Activated CD4-positive, CD25-positive, alpha-beta regulatory T cell treated with anti-CD3 and anti-CD28 coated beads, Interleukin-2, amount 50 U/mL, for 16 hours (primary cell): Measurements from ENCODE around the gene THBS3.
"Not testable (repeated sequence)": the region's sequence is repeated elsewhere in the genome, so short reads cannot be mapped to it uniquely, and the experiment has no call there.

Source experiments
- DNase-seq: peaks from one replicate; pipeline ENCODE4 v3.0.0-alpha.2; 2020; ENCODE audit warnings: low read depth, low spot score

Gene THBS3

DNA sequence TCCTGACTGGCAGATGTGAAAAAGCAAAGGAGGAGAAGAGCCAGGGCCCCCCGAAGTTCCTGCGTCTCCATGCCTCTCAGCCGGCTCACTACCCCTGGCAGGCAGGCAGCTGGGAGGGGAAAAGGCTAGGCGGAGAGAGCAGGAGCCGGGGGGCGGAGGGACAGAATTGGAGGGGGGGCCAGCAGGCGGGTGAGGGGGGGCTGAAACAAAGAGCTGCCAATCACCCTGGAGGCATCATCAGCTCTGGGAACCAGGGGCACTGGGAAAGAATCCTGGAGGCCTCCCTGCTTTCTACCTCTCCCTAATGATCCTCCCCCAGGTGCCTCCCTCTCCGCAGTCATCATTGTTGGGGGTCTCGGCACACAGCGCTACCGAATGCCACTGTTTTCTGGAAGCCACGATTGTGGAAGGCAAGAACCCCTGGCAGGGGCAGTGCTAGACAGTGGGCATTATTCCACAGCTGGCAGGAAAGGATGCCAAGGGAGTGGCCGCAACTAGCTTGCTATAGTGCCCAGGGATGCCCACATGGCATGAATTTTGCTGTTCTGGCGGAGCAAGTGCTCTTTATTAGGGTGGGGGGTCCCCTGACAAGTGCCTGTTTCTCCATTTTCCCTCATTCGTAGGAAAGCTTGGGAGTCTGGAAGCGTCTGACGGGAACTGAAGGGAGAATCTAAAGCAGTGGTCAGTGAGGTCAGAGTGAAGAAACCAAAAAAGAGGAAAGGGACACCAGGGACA is at the start of gene THBS3:
Gene THBS3 (minus strand): TSS at position 92 of the 735 bp plus-strand sequence. CDS start 21 bp downstream, at position 71.
- DNase-seq = no peak

DNA sequence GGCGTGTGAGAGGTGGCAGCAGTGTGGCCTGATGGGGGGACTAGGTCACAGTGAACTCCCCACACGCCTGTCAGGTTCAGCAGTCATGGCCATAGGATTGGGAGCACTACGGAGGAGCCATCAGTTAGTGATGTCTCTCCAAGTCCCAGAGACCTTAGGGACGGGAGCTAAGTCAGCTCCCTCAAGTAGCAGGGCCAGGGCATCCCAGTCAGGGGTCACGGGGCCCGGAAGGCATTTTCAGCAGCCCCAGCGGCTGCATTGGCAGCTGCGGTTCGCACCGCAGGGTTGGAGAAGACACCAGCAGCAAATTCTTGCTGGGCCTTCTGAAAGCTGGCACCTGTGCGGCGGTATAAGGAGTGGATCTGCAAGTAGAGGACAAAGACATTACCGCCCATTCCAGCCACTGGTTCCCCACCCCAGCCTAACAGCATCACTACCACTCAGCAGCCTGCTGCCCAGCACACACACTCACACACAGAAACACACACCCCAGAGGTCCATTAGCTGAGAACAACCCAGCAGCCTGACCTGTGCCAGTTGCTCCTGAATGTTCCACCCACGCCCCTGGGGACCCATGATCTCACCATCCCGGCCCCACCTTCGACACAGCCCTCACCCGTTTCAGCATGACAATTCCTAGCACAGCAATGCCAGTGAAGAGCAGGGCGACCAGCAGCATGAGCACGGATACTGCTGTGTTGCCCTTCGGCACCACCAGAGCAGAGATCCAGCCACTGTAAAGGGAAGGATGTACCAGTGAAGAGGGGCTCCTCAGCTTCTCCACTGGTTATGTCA is 48.6 kb upstream of the THBS3 start:
- no peak for DNase-seq

DNA sequence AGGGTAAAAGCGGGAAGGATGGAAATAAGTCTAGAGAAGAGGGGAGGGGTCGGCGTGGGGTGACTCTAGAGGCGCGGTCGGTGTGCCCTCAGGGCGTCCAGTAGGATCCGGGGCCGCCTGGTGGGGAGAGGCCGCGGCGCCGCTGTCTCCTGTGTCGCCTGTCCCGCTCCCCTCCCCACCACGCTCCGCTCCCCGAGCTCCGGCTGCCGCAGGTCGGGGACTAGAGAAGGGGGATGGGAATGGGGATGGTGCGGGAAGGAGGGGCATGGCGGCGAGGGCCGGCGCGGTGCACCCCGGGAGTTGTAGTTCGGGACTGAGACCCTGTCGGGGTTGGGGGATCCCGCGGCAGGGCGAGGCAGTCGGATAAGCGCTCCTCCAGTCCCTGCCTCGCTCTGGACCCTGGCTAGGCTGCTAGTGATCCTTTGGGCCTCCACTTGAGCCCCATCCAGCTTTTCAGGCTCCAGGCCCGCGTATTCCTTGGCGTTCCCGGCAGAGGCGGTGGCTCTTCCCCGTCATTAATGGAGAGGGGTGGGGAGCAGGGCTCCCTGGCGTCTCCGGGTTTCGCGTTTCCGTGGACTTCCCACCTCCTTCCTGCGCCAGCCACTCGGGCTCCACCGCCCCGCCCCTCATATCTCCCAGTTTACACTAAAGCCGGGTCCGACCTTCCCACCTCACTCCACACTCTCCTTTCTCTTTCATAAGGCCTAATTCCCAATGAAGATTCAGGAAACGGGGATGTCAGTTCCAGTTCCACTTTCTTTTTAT is 47.7 kb upstream of the THBS3 start, which contains the start of gene ENTREP3:
Gene ENTREP3 (minus strand): TSS at position 241 of the 765 bp plus-strand sequence. CDS start 606 bp downstream, outside the sequence.
- peak; percentile 52 for DNase-seq

DNA sequence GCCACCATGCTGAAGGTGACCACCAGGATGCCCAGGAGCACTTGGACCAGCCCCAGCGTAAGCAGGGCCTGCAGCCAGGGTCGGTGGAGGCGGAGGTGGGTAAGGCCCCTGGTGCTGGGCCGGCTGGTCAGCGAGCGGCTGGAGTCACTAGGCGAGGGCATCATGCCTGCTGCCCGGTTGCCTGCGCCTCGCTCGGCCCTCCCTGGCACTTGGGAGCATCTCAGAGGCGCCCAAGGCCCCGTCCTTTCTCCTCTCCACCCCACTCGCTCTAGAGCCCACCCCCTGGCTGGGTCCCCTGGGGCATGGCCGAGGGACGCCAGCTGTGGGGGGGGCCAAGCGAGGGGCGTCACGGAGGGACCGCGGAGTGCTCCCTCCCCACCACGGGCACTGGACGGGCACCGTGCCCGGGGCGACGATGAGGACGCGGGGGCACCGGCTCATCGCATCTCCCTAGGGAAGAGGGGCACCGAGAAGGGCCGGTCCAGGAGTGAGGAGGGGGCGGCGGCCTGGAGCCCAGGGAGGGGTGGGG is 47.1 kb upstream of the THBS3 start:
- DNase-seq = no peak

DNA sequence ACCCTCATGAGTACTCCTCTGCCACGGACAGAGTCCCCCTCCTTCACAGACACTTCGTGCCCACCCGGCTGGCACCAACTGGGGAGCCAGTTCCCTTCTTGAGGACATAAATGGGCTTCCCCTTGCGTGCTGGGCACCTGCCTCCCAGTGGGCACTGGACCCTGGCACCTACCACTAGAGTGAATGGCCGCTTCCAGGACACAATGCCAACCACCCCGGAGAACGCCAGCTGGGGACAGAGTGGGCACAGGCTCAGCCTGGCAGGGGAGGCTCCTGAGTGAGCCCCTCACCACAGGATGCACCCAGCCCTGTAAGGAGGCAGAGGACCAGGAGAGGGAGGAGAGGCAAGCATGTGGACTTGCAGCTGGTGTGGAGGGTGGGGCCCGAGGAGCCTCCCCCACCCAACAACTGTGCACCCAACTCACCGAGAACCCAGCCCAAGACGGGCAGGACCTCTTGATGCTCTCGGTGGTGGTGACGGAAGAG is 46.6 kb upstream of the THBS3 start:
- DNase-seq = no peak

DNA sequence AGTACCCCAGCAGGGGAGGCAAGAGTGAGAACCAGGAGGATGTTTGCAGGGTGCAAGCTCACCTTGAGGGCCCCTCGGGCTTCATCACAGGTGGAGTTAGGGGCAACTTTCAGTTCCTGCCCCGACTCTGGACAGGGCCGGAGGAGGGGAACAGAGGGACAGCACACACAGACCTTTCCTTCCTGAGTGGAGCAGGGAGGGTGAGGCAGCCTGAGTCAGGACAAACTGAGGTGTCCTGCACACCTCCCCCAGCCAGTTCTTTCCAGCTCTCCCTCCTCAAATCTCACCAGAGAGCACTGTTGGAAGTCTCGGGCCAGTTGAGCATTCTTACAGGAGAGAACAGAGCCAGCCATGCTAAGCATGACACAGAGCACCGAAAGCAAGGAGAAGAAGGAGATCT is 46.1 kb upstream of the THBS3 start:
- DNase-seq = no peak

DNA sequence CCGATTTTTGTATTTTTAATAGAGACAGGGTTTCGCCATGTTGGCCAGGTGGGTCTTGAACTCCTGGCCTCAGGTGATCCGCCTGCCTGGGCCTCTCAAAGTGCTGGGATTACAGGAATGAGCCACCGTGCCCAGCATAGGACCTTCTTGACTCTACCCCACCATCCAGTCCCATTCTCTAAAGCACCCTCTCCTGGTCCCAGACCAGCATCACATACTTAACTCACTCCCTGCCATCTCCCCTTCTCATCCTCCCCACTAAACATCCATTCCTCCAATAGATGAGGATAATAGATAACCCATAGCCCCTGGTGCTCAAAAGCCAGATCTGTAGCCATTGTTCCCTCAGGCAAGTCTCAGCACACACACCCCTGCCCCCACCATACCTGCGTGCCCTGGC is 45.5 kb upstream of the THBS3 start:
- no peak for DNase-seq

DNA sequence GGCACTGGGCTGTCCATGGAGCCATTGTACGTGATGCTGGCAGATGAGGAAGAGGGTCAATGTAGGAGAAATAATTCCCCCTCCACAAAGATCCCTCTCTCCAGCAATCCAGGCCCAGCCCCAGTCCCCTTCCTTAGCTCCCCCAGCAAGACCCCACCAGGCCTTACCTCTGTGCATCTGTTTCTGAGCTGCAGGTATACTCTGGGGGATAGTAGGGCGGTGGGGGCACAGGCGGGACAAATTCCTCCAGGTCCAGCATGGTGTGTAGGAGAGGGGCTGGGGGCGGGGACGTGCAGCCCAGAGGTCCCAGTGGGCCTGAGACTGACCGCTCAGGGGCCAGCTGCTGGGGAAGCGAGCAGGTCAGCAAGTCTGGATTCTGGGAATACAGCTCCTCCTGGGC is 43.9 kb upstream of the THBS3 start:
- DNase-seq = no peak

DNA sequence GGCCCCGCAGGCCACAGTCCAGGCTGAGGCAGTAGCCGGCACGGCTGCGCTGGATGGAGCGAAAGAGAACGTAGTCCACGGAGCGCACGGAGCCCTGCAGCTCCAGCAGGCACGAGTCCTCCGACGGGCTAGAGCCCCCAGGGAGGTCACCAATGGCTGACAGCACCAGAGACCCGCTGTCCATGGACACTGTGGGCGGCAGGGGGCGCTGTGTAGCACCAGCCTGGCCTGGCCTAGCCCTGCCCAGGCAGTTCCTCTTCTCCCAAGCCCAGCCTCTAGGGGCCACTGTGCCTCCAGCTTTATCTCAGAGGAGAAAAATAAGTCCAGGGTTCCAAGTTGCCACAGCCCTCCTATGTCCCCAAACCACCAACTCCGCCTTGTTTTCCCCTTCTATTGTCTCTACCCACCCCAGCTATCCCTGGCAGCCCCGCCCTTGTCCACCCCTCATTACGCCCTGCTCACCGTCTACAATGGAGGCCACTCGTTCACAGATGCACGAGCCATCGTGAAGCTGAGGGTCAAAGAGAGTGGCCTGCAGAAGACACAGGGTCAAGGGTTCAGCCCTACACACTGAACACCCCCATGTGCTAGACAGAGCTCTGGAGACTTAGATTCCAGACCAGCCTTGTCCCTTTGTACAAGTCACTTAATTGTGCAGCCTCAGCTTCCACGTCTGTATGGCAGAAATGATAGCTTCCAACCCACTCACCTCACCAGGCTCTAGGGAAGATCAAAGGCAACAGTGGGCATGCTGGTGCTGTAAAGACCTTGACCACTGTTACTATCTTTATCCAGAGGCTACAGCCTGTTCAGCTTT is 43.1 kb upstream of the THBS3 start:
- DNase-seq = peak; percentile 94

DNA sequence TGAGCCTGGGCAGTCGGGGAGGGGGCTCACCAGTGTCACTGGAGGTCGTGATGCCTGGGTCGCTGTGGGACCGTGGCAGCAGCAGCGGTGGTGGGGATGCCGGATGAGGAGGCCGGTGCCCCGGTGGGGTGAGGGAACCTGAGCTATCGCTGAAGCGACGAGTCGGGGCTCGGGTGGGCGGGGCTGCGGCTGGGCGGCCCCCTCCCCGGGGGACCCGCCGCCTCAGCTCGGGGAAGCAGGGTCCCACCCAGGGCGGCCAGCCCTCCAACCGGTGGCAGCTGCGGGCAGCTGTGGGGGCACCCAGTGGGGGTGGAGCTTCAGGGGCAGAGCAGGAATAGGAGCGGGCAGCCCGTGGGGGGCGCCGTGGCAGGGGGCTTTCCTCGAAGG is 42.5 kb upstream of the THBS3 start:
- DNase-seq = no peak

DNA sequence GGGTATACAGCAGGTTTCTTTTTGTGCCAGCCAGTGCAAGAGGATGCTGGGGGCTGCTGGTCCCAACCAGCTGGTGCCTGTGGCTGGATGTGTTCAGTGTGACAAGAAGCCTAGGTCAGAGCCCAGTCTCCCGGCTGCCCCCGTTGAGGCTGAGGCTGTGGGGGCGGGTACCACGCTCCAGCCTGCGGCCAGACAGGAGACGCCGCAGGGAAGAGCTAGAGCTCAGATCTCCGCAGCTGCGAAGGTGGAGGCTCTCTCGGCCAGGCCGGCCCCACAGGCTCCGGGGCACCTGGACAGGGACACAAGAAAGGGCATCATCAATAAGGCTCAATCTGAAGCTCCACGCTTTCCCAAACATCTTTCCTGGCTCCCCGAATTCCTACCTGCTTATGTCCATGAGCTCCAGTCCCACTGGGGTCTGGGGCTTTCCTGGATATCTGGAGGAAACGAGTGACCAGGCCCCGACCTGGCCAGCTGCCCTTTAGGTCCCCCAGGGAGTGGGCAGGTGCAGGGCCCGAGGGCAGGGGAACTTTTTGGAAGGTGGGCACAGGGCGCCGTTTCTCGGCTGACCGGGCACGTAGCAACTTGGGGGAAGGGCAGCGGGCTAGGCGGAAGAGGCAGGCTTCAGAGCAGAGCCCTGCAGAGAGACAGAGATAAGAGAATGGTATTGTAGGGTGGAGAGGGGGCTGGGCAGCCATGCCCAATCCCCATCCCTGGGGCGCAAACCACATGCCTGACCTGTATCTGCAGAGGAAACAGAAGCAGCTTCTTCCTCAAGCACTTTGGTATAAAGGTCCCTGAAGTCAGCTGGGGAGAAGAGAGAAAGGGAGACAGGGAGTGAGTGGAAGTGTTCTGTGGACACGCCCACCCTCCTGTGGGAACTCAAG is 40.2 kb upstream of the THBS3 start:
- DNase-seq = no peak

DNA sequence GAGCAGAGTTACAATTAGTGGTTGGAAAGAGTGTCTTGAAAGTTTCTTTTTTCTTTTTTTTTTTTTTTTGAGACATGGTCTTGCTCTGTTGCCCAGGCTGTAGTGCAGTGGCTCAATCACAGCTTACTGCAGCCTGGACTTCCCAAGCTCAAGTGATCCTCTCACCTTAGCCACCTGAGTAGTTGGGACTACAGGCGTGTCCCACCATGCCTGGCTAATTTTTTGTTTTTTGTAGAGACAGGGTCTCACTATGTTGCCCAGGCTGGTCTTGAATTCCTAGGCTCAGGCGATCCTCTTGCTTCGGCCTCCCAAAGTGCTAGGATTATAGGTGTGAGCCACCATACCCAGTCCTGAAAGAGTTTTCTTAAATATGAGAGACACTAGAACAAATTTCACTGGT is 39.1 kb upstream of the THBS3 start:
- not testable (repeated sequence) for DNase-seq

DNA sequence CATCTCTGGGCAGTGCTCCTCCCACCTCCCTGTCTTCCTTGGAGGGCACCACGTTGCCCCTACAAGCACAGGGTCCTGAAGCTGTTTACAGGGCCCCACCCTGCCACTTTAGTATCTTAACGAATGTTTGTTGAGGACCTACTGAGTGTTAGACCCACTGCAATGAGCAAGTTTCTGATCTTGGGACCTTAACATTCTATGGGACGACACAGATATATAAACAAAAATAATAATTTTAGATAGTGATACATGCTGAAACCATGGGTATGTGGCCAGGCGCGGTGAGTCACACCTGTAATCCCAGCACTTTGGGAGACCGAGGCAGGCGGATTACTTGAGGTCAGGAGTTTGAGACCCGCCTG is 37.4 kb upstream of the THBS3 start:
- DNase-seq = no peak

DNA sequence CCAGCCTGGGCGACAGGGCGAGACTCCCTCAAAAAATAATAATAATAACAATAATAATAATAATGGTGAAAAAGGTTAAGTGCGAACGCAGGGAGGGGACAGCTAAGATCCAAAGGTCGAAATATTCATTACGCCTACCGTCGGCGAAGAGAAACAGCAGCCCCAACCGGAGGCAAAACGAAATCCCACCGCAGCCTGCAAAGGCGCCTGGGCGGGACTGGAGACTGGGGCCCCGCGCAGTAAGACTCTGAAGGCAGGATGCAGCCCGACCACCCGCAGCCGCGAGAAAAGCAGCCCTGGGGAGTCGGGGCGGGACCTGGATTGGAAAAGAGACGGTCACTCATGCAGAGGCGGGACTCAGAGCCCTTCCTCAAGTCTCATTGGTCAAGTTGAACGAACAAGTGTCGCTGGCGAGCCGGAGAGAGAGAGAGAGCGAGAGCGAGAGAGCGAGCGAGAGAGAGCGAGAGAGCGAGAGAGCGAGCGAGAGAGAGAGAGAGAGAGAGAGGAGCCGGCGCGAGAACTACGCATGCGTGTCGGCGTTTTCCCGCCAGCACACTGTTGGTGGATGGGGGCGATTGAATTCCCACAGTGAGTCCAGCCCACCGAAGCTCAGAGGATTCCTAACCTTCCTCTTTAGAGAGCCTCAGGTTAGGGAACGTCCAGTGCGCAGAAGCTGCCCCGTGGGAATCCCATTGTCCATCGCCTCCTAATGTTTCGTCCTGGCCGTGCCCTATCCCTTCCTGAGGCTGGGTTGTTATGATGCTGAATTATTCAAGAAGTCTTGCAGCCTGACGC is 36.9 kb upstream of the THBS3 start:
- peak; percentile 86 for DNase-seq

DNA sequence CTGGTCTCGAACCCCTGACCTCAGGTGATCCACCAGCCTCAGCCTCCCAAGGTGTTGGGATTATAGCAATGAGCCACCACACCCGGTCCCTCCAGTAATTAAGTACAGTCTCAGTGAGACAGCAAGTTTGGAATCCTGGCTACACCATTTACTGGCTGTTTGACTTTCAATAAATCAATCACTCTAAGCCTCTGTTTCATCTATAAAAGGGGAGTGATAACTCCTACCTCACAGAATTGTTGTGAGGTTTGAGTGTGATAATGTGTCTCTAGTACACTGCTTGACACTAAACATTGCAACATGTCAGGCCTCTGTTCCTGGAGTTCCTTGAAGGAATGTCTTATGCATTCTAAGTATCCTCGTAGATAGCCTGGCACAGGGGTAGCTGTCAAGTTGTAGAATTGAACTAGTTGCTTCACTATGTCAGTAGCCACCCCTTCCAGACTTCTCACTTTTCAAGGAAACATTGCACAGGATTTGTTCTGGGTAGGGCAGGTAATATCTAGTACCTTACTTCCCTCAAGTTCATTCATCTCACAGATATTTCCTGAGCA is 35.2 kb upstream of the THBS3 start:
- no peak for DNase-seq

DNA sequence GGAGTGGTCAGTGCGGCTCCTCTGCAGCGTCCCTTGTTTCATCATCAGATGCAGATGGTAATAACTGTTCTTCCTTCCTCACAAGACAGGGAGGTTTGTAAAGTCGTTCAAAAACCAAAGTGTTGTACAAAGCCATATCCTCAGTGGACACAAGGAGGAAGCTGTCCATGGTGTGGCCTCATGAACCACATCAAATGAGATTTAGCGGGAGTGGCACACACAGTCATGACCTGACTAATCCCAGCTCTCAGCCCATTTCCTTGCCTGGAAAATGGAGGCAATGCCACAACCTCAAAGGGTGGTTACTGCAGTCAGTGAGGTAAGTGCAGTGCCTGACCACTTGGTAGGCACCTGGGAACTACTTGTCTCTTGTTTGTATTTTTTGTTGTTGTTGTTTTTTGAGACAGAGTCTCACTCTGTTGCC is 34.2 kb upstream of the THBS3 start:
- DNase-seq = no peak

DNA sequence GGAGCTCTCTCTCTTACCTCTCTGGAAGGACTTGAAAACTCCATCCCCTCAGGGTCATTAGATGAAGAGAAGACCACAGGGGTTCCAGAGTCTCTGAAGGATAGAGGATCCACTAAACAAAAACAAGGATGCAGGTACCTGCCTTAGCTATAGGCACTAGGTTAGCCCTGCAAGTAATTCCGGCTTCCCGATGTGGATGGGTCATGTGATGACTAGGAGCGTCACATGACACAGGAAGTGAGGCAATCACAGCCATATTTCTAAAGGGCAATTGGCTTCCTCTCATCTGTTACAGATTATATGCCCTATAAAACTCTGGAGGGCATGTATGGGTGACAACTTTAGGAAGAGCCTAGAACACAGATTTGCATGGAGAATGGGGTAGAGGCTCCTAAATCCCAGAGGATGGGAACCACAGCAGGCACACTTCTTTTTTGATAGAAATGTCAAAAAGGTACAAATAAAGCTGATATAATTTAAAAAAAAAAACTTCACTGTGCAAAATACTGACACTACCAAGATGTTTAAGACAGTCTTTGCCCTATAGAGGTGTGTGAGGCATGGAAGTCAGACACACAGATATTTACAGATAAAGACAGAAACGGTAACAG is 33.5 kb upstream of the THBS3 start:
- DNase-seq = peak; percentile 61

DNA sequence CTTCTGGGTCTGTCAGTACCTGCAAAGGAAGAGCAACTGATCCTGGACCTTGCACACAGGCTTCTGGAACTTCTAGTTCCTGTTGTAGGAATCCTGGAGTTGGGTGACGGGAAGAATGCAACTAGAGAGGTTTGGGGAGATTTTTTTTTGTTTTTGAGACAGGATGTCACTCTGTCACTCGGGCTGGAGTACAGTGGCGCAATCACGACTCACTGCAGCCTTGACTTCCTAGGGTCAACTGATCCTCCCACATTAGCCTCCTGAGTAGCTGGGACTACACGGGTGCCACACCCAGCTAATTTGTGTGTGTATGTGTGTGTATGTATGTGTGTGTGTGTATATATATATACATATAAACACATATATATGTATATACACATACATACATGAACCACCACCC is 28.8 kb upstream of the THBS3 start:
- DNase-seq = no peak
